ENCODE measurements around the gene GABRA5. TPM values are rescaled to one million over a fixed set of nuclear protein-coding genes. Genes with fewer than 3 reads are reported as not detected.

The GABRA5 gene
- total RNA-seq, 1 donor from 2014 or later, result not detected

DNA sequence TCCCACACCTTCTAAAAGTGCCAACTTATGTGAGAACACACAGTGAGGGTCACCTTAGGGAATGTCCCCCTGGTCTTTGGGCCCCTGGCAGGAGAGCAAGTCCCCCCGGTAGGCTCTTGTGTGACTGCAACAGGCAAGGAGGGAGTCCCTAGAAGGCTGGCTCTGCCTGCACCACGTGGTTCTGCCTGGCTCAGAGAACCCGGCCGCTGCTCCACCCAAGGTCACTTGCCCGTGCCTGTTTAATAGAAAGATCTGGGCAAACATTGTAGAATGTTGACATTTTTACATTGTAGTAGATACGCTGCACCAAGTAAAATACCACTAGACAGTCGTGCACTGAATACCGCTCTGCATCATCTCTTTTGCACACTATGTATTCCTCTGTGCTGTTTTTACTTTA, 21.9 kb downstream of the GABRA5 start:
- H3K4me3 ChIP-seq (ENCODE audit: low read depth, low read length), result peak overlapping the region; percentile 13
- H3K36me3 ChIP-seq (ENCODE audit: control insufficient read depth, insufficient read depth, low read length), result no peaks in the 10 kb centered on the region
- no peaks in the 10 kb centered on the region for H3K27me3 ChIP-seq (ENCODE audit: control insufficient read depth, insufficient read depth, low read length)
- FAIRE-seq (no peak), DNase-seq (ENCODE audit: low read depth) (peak; percentile 35)
- TF ChIP-seq, protein P1, sequence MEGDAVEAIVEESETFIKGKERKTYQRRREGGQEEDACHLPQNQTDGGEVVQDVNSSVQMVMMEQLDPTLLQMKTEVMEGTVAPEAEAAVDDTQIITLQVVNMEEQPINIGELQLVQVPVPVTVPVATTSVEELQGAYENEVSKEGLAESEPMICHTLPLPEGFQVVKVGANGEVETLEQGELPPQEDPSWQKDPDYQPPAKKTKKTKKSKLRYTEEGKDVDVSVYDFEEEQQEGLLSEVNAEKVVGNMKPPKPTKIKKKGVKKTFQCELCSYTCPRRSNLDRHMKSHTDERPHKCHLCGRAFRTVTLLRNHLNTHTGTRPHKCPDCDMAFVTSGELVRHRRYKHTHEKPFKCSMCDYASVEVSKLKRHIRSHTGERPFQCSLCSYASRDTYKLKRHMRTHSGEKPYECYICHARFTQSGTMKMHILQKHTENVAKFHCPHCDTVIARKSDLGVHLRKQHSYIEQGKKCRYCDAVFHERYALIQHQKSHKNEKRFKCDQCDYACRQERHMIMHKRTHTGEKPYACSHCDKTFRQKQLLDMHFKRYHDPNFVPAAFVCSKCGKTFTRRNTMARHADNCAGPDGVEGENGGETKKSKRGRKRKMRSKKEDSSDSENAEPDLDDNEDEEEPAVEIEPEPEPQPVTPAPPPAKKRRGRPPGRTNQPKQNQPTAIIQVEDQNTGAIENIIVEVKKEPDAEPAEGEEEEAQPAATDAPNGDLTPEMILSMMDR (IDR thresholded peaks at IDR 0.05; ENCODE audit: insufficient read depth, low read length, severe bottlenecking), result no peak

- peak overlapping the region; percentile 13 for H3K4me3 ChIP-seq (ENCODE audit: low read depth, low read length)
- FAIRE-seq (no peak), DNase-seq (ENCODE audit: low read depth) (peak; percentile 72)
- no peaks in the 10 kb centered on the region for H3K27me3 ChIP-seq (ENCODE audit: control insufficient read depth, insufficient read depth, low read length)
- no peaks in the 10 kb centered on the region for H3K36me3 ChIP-seq (ENCODE audit: control insufficient read depth, insufficient read depth, low read length)
- TF ChIP-seq, protein P1 (IDR thresholded peaks at IDR 0.05; ENCODE audit: insufficient read depth, low read length, severe bottlenecking), result peak; percentile 35
These were observed 22.5 kb downstream of the GABRA5 start for GRCh38 chr15:26889298-26889898.

- FAIRE-seq (no peak), DNase-seq (ENCODE audit: low read depth) (no peak)
- Histone ChIP-seq H3K27me3 (ENCODE audit: control insufficient read depth, insufficient read depth, low read length) (no peaks in the 10 kb centered on the region), H3K36me3 (ENCODE audit: control insufficient read depth, insufficient read depth, low read length) (no peaks in the 10 kb centered on the region), H3K4me3 (ENCODE audit: low read depth, low read length) (no peak overlapping the region)
- TF ChIP-seq, protein P1 (IDR thresholded peaks at IDR 0.05; ENCODE audit: insufficient read depth, low read length, severe bottlenecking), result no peak
These were observed 23.6 kb downstream of the GABRA5 start for GRCh38 chr15:26890451-26890850.

GRCh38 chr15:26890988-26891387, 24.1 kb downstream of the GABRA5 start:
- Histone ChIP-seq H3K36me3 (ENCODE audit: control insufficient read depth, insufficient read depth, low read length) (no peaks in the 10 kb centered on the region), H3K27me3 (ENCODE audit: control insufficient read depth, insufficient read depth, low read length) (no peaks in the 10 kb centered on the region), H3K4me3 (ENCODE audit: low read depth, low read length) (no peak overlapping the region)
- TF ChIP-seq, protein P1 (IDR thresholded peaks at IDR 0.05; ENCODE audit: insufficient read depth, low read length, severe bottlenecking), result no peak
- FAIRE-seq (no peak), DNase-seq (ENCODE audit: low read depth) (no peak)

GRCh38 chr15:26891448-26892181, 24.8 kb downstream of the GABRA5 start:
- H3K4me3 ChIP-seq (ENCODE audit: low read depth, low read length), result peak overlapping the region; percentile 6

More at GRCh38 chr15:26891448-26892181, 24.8 kb downstream of the GABRA5 start:
- H3K36me3 ChIP-seq (ENCODE audit: control insufficient read depth, insufficient read depth, low read length), result no peaks in the 10 kb centered on the region
- DNase-seq (ENCODE audit: low read depth) (peak; percentile 54), FAIRE-seq (no peak)
- H3K27me3 ChIP-seq (ENCODE audit: control insufficient read depth, insufficient read depth, low read length), result no peaks in the 10 kb centered on the region
- TF ChIP-seq, protein P1 (IDR thresholded peaks at IDR 0.05; ENCODE audit: insufficient read depth, low read length, severe bottlenecking), result peak; percentile 74

Measured in bronchial epithelial cell (primary cell).